Astrocyte (in vitro differentiated cells and primary cell): ENCODE results near the gene JCHAIN. TPM values are rescaled to one million over a fixed set of nuclear protein-coding genes. Genes with fewer than 3 reads are reported as not detected.

Experiments used
- DNase-seq: peaks from one replicate; pipeline ENCODE4 v3.0.0-alpha.2; 2010; ENCODE audit warnings: low read depth
- FAIRE-seq: peaks from 2 replicates; lab custom pipeline; 2011; peaks lifted over from hg19 to GRCh38; lab: Jason Lieb, UNC
- H2AFZ ChIP-seq: 2 replicates; pipeline ENCODE4 v1.6.0; 2012; ENCODE audit warnings: low read depth, low read length, inconsistent platforms
- H3K27ac ChIP-seq: 2 replicates; pipeline ENCODE4 v1.5.1; 2011; ENCODE audit warnings: low read depth, low read length, inconsistent platforms
- H3K27me3 ChIP-seq: 2 replicates; pipeline ENCODE4 v1.6.0; 2011; ENCODE audit warnings: low read length, inconsistent platforms; ENCODE audit not compliant: insufficient read depth
- H3K36me3 ChIP-seq: 2 replicates; pipeline ENCODE4 v1.5.1; 2011; ENCODE audit warnings: low read length, inconsistent platforms; ENCODE audit not compliant: insufficient read depth
- H3K4me1 ChIP-seq: 2 replicates; pipeline ENCODE4 v1.5.1; 2011; ENCODE audit warnings: low read length, inconsistent platforms; ENCODE audit not compliant: insufficient read depth
- H3K4me2 ChIP-seq: 2 replicates; pipeline ENCODE4 v1.6.0; 2012; ENCODE audit warnings: low read length, inconsistent platforms
- H3K4me3 ChIP-seq: 2 replicates; pipeline ENCODE4 v1.5.1; 2011; ENCODE audit warnings: low read depth, mild to moderate bottlenecking, low read length, inconsistent platforms; ENCODE audit not compliant: insufficient read depth
- H3K79me2 ChIP-seq: 2 replicates; pipeline ENCODE4 v1.6.0; 2012; ENCODE audit warnings: mild to moderate bottlenecking, low read length, inconsistent platforms; ENCODE audit not compliant: insufficient read depth
- H3K9ac ChIP-seq: 2 replicates; pipeline ENCODE4 v1.6.0; 2012; ENCODE audit warnings: mild to moderate bottlenecking, low read length, inconsistent platforms
- H3K9me3 ChIP-seq: 2 replicates; pipeline ENCODE4 v1.5.1; 2012; ENCODE audit warnings: low read depth, mild to moderate bottlenecking, low read length, inconsistent platforms; ENCODE audit not compliant: insufficient read depth
- H4K20me1 ChIP-seq: 2 replicates; pipeline ENCODE4 v1.6.0; 2012; ENCODE audit warnings: low read length, inconsistent platforms; ENCODE audit not compliant: insufficient read depth
- H3K27ac Mint-ChIP-seq: one replicate; pipeline ENCODE4 v1.8.0; 2021; ENCODE audit warnings: mild to moderate bottlenecking, mixed read lengths; ENCODE audit not compliant: unreplicated experiment
- H3K27me3 Mint-ChIP-seq: one replicate; pipeline ENCODE4 v1.8.0; 2021; ENCODE audit warnings: low read depth, mixed read lengths; ENCODE audit not compliant: unreplicated experiment
- H3K36me3 Mint-ChIP-seq: one replicate; pipeline ENCODE4 v1.8.0; 2021; ENCODE audit warnings: low read depth, mixed read lengths; ENCODE audit not compliant: unreplicated experiment
- H3K4me1 Mint-ChIP-seq: one replicate; pipeline ENCODE4 v1.8.0; 2021; ENCODE audit warnings: low read depth, mixed read lengths; ENCODE audit not compliant: unreplicated experiment
- H3K4me3 Mint-ChIP-seq: one replicate; pipeline ENCODE4 v1.8.0; 2021; ENCODE audit warnings: mild to moderate bottlenecking, moderate library complexity, mixed read lengths; ENCODE audit not compliant: unreplicated experiment
- H3K9me3 Mint-ChIP-seq: one replicate; pipeline ENCODE4 v1.8.0; 2021; ENCODE audit warnings: mild to moderate bottlenecking, mixed read lengths; ENCODE audit not compliant: unreplicated experiment
- CTCF ChIP-seq: IDR thresholded peaks from 2 replicates; pipeline ENCODE4 v1.5.1; 2011; ENCODE audit warnings: low read depth, mild to moderate bottlenecking, inconsistent platforms, low read length, moderate library complexity; ENCODE audit not compliant: insufficient read depth
- EZH2 ChIP-seq: IDR thresholded peaks from 2 replicates; pipeline ENCODE4 v1.6.1; 2012; ENCODE audit warnings: mild to moderate bottlenecking, low read length, inconsistent platforms; ENCODE audit not compliant: insufficient read depth
- total RNA-seq: library from RNA; stranded (reverse); gene quantifications from 2 replicates; pipeline ENCODE4 v1.2.1, GENCODE V29; 2021

JCHAIN gene
- total RNA-seq, 1 donor from 2014 or later: not detected

- Mint-ChIP-seq H3K36me3 (no peaks in the 10 kb centered on the region), H3K4me3 (no peak overlapping the region), H3K27me3 (no peaks in the 10 kb centered on the region), H3K4me1 (no peaks in the 10 kb centered on the region), H3K27ac (no peak overlapping the region), H3K9me3 (no peaks in the 10 kb centered on the region)
- Histone ChIP-seq H3K4me3 (no peak overlapping the region), H3K9ac (peak overlapping the region; percentile 19), H2AFZ (no peak overlapping the region), H3K9me3 (no peaks in the 10 kb centered on the region), H3K27me3 (no peaks in the 10 kb centered on the region), H3K27ac (peak overlapping the region; percentile 40), H3K4me1 (peaks cover 5% of the 10 kb centered on the region), H3K79me2 (no peaks in the 10 kb centered on the region), H4K20me1 (no peaks in the 10 kb centered on the region), H3K36me3 (no peaks in the 10 kb centered on the region), H3K4me2 (peak overlapping the region; percentile 21)
- FAIRE-seq (no peak), DNase-seq (no peak)
- TF ChIP-seq CTCF (no peak), EZH2 (no peak)
These were observed 10.3 kb upstream of the JCHAIN start for GRCh38 chr4:70676554-70677090.

- no peaks in the 10 kb centered on the region for H3K9me3 Mint-ChIP-seq
- no peak for TF ChIP-seq CTCF
- TF ChIP-seq EZH2: no peak
- no peak overlapping the region for H3K27ac Mint-ChIP-seq
- no peak overlapping the region for H2AFZ ChIP-seq
- no peak for FAIRE-seq
- peaks cover 4% of the 10 kb centered on the region for H3K27me3 Mint-ChIP-seq
- no peaks in the 10 kb centered on the region for H3K27me3 ChIP-seq
- peaks cover 5% of the 10 kb centered on the region for H3K4me1 ChIP-seq
- H3K36me3 Mint-ChIP-seq: no peaks in the 10 kb centered on the region
- H3K4me2 ChIP-seq: no peak overlapping the region
- no peak overlapping the region for H3K4me3 ChIP-seq
- H3K79me2 ChIP-seq: no peaks in the 10 kb centered on the region
- no peak overlapping the region for H3K4me3 Mint-ChIP-seq
- H3K9ac ChIP-seq: no peak overlapping the region
- H3K27ac ChIP-seq: no peak overlapping the region
- DNase-seq: no peak
- no peaks in the 10 kb centered on the region for H3K9me3 ChIP-seq
- no peaks in the 10 kb centered on the region for H3K36me3 ChIP-seq
- H3K4me1 Mint-ChIP-seq: no peaks in the 10 kb centered on the region
- no peaks in the 10 kb centered on the region for H4K20me1 ChIP-seq
These were observed 8.4 kb upstream of the JCHAIN start for GRCh38 chr4:70674731-70675130.

- TF ChIP-seq EZH2 (no peak), CTCF (no peak)
- no peak overlapping the region for H3K27ac Mint-ChIP-seq
- Histone ChIP-seq H3K4me3 (no peak overlapping the region), H3K4me1 (peaks cover 5% of the 10 kb centered on the region), H3K9ac (no peak overlapping the region), H3K4me2 (no peak overlapping the region), H3K79me2 (no peaks in the 10 kb centered on the region), H3K36me3 (no peaks in the 10 kb centered on the region), H2AFZ (no peak overlapping the region), H4K20me1 (no peaks in the 10 kb centered on the region), H3K9me3 (no peaks in the 10 kb centered on the region), H3K27ac (no peak overlapping the region), H3K27me3 (no peaks in the 10 kb centered on the region)
- H3K27me3 Mint-ChIP-seq: peaks cover 4% of the 10 kb centered on the region
- no peak for FAIRE-seq
- no peaks in the 10 kb centered on the region for H3K9me3 Mint-ChIP-seq
- H3K36me3 Mint-ChIP-seq: no peaks in the 10 kb centered on the region
- H3K4me1 Mint-ChIP-seq: no peaks in the 10 kb centered on the region
- H3K4me3 Mint-ChIP-seq: no peak overlapping the region
- no peak for DNase-seq
These were observed 7.9 kb upstream of the JCHAIN start for GRCh38 chr4:70674191-70674590.
